A673 (cell line): Measurements from ENCODE around the gene MRPS12. TPM values are rescaled to one million over a fixed set of nuclear protein-coding genes. Genes with fewer than 3 reads are reported as not detected.

Experiments
- BruUV-seq: library from RNA; stranded (reverse); fragments of 400-500 nt; replicated peaks from 2 replicates; lab custom pipeline; 2021; lab: Mats Ljungman, UMichigan
- CTCF ChIA-PET: fragments of 300-600 bp; sonication (Branson Sonifier 250); formaldehyde crosslinking; loops from one replicate; lab custom pipeline; 2022; ENCODE audit warnings: antibody characterized with exemption; lab: Charles Lee
- POLR2A ChIA-PET: fragments of 300-600 bp; sonication (Branson Sonifier 250); formaldehyde crosslinking; loops from one replicate; lab custom pipeline; 2022; ENCODE audit warnings: antibody characterized with exemption; ENCODE audit not compliant: low non-redundant PET; lab: Charles Lee
- DNase-seq: peaks from one replicate; pipeline ENCODE4 v3.0.0-alpha.2; 2015; ENCODE audit warnings: low spot score
- H3K27ac ChIP-seq: fragments of 200-600 bp; sonication (generic); 2 replicates; pipeline ENCODE4 v1.5.1; 2016; ENCODE audit warnings: mixed run types, low read depth, mild to moderate bottlenecking, mixed read lengths, antibody characterized with exemption, low read length; ENCODE audit not compliant: poor library complexity, severe bottlenecking
- H3K27me3 ChIP-seq: fragments of 200-600 bp; sonication (generic); replicated peaks from 2 replicates; pipeline ENCODE4 v1.6.1; 2017; ENCODE audit warnings: mixed run types, low read depth, mild to moderate bottlenecking, mixed read lengths, antibody characterized with exemption, low read length; ENCODE audit not compliant: insufficient read depth, poor library complexity
- H3K36me3 ChIP-seq: fragments of 200-600 bp; sonication (generic); 2 replicates; pipeline ENCODE4 v1.6.1; 2016; ENCODE audit warnings: mixed run types, mild to moderate bottlenecking, mixed read lengths, antibody characterized with exemption, low read length; ENCODE audit not compliant: insufficient read depth, poor library complexity, severe bottlenecking
- H3K4me1 ChIP-seq: fragments of 200-600 bp; sonication (generic); 2 replicates; pipeline ENCODE4 v1.6.1; 2017; ENCODE audit warnings: mixed run types, mild to moderate bottlenecking, mixed read lengths, antibody characterized with exemption, low read length; ENCODE audit not compliant: insufficient read depth, poor library complexity, severe bottlenecking
- H3K4me3 ChIP-seq: fragments of 200-600 bp; sonication (generic); 2 replicates; pipeline ENCODE4 v1.5.1; 2016; ENCODE audit warnings: low read depth, mixed run types, mild to moderate bottlenecking, mixed read lengths, low read length; ENCODE audit not compliant: poor library complexity, severe bottlenecking
- H3K9me3 ChIP-seq: fragments of 200-600 bp; sonication (generic); 2 replicates; pipeline ENCODE4 v1.6.1; 2016; ENCODE audit warnings: mixed run types, low read depth, mild to moderate bottlenecking, mixed read lengths, antibody characterized with exemption, low read length; ENCODE audit not compliant: poor library complexity, severe bottlenecking
- CTCF ChIP-seq: fragments of 300-800, 200-600 bp; sonication (generic); conservative IDR thresholded peaks from 2 replicates; pipeline ENCODE4 v1.5.1; 2017; ENCODE audit warnings: low read depth, mild to moderate bottlenecking, antibody characterized with exemption, low read length, moderate library complexity, mixed read lengths
- EZH2 ChIP-seq: fragments of 200-600 bp; sonication (generic); IDR thresholded peaks from 2 replicates; pipeline ENCODE4 v1.6.1; 2017; ENCODE audit warnings: borderline replicate concordance, low read depth, mild to moderate bottlenecking, mixed read lengths, antibody characterized with exemption, low read length; ENCODE audit not compliant: poor library complexity, severe bottlenecking
- intact Hi-C: fragments of 100-400 bp; cut with micrococcal nuclease; formaldehyde crosslinking; loops from one replicate; pipeline ENCODE4 v1.10.0; 2022; ENCODE audit not compliant: unreplicated experiment
- total RNA-seq: library from RNA; stranded (reverse); gene quantifications from 2 replicates; pipeline ENCODE4 v1.2.3, GENCODE V29; 2021

The MRPS12 gene
- total RNA-seq, 1 experiment from 2014 or later, result 81.9 TPM

GRCh38 chr19:38921420-38922274 is 9.1 kb upstream of the MRPS12 start:
- Histone ChIP-seq H3K27me3 (no peaks in the 10 kb centered on the region), H3K27ac (no peak overlapping the region), H3K36me3 (peaks cover 20% of the 10 kb centered on the region), H3K4me3 (no peak overlapping the region), H3K9me3 (no peaks in the 10 kb centered on the region), H3K4me1 (no peaks in the 10 kb centered on the region)
- ChIA-PET POLR2A (no interaction called here), CTCF (no interaction called here)
- BruUV-seq, result no TSS peak
- intact Hi-C loops, result no loop called here
- TF ChIP-seq EZH2 (no peak), CTCF (no peak)
- DNase-seq, result no peak

DNA sequence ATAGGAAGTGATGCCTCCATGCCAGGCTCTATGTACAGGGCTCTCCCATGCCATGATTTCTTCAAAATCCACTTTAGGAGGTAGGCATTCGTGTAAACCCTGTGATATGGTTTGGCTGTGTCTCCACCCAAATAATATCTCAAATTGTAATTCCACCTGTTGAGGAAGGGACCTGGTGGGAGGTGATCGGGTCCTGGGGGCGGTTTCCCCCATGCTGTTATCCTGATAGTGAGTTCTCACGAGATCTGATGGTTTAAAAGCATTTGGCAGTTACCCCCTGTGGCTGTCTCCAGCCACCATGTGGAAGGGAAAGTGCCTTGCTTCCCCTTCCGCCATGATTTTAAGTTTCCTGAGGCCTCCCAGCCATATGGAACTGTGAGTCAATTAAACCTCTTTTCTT is 8.3 kb upstream of the MRPS12 start:
- TF ChIP-seq CTCF (no peak), EZH2 (no peak)
- Histone ChIP-seq H3K27me3 (no peaks in the 10 kb centered on the region), H3K4me1 (no peaks in the 10 kb centered on the region), H3K36me3 (peaks cover 20% of the 10 kb centered on the region), H3K27ac (no peak overlapping the region), H3K9me3 (no peaks in the 10 kb centered on the region), H3K4me3 (no peak overlapping the region)
- intact Hi-C loops, result no loop called here
- ChIA-PET POLR2A (no interaction called here), CTCF (no interaction called here)
- no peak for DNase-seq
- no TSS peak for BruUV-seq

DNA sequence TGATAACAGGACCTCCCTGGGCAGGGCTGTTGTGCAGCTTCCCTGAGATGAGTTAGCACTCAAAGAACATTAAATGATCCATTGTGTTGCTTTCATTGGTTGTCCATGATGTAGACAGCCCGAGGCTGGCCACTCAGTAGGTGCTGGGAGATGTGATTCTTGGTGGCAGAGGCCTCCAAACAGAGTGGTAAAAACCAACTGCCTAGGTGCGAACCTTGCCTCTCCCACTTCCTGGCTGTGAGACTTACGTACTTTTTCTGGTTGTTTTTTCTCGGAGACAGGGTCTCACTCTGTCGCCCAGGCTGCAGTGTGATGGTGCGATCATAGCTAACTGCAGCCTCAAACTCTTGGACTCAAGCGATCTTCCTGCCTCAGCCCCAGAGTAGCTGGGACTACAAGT is 6.4 kb upstream of the MRPS12 start:
- H3K4me3 ChIP-seq, result no peak overlapping the region
- H3K9me3 ChIP-seq, result no peaks in the 10 kb centered on the region
- no peaks in the 10 kb centered on the region for H3K27me3 ChIP-seq
- intact Hi-C loops, result no loop called here
- H3K27ac ChIP-seq, result no peak overlapping the region
- H3K4me1 ChIP-seq, result peaks cover 2% of the 10 kb centered on the region
- H3K36me3 ChIP-seq, result peaks cover 20% of the 10 kb centered on the region
- POLR2A ChIA-PET, result no interaction called here
- TF ChIP-seq EZH2 (no peak), CTCF (no peak)
- no TSS peak for BruUV-seq
- CTCF ChIA-PET, result no interaction called here
- DNase-seq, result no peak
